Bronchial epithelial cell (primary cell): Measurements from ENCODE around the gene GPT2. TPM values are rescaled to one million over a fixed set of nuclear protein-coding genes. Genes with fewer than 3 reads are reported as not detected.

Experiments
- DNase-seq: peaks from one replicate; pipeline ENCODE4 v3.0.0-alpha.2; 2010; ENCODE audit warnings: low read depth
- FAIRE-seq: peaks from 2 replicates; lab custom pipeline; 2011; peaks lifted over from hg19 to GRCh38; lab: Jason Lieb, UNC
- H3K27me3 ChIP-seq: 2 replicates; pipeline ENCODE4 v1.5.1; 2011; ENCODE audit warnings: low read length; ENCODE audit not compliant: control insufficient read depth, insufficient read depth
- H3K36me3 ChIP-seq: 2 replicates; pipeline ENCODE4 v1.5.1; 2011; ENCODE audit warnings: low read length; ENCODE audit not compliant: control insufficient read depth, insufficient read depth
- H3K4me3 ChIP-seq: 2 replicates; pipeline ENCODE4 v1.5.1; 2011; ENCODE audit warnings: mild to moderate bottlenecking, low read depth, low read length, control low read depth
- total RNA-seq: library from RNA; depleted of rRNA; stranded (reverse); fragments of >200 nt; gene quantifications from 2 replicates; pipeline ENCODE4 v1.2.1, GENCODE V29; 2014
- TF ChIP-seq, protein P1 (sequence below): IDR thresholded peaks from 2 replicates; pipeline ENCODE4 v1.5.1; 2011; ENCODE audit warnings: mild to moderate bottlenecking, moderate library complexity, low read length, control low read depth, inconsistent platforms; ENCODE audit not compliant: insufficient read depth, severe bottlenecking

GPT2 gene
- total RNA-seq, 1 donor from 2014 or later = 41.3 TPM

DNA sequence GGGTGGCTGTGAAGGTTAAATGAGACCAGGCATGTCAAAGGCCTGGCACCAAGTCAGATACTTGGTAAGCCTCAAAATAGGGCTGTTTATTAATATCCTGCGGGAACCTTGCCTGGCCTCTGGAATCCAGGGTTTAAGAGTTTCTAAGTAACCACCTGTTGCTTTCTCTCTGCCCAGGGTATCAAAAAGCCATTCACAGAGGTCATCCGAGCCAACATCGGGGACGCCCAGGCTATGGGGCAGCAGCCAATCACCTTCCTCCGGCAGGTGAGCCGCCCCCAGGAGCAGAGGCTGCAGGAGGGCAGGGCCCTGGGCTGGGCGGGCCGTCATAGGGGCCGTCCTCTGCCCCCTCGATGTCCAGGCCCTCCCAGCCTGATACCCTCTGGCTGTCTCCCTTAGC is 13.3 kb downstream of the GPT2 start:
- Histone ChIP-seq H3K27me3 (no peaks in the 10 kb centered on the region), H3K4me3 (no peak overlapping the region), H3K36me3 (peaks cover 46% of the 10 kb centered on the region)
- FAIRE-seq (no peak), DNase-seq (no peak)
- TF ChIP-seq, protein P1, sequence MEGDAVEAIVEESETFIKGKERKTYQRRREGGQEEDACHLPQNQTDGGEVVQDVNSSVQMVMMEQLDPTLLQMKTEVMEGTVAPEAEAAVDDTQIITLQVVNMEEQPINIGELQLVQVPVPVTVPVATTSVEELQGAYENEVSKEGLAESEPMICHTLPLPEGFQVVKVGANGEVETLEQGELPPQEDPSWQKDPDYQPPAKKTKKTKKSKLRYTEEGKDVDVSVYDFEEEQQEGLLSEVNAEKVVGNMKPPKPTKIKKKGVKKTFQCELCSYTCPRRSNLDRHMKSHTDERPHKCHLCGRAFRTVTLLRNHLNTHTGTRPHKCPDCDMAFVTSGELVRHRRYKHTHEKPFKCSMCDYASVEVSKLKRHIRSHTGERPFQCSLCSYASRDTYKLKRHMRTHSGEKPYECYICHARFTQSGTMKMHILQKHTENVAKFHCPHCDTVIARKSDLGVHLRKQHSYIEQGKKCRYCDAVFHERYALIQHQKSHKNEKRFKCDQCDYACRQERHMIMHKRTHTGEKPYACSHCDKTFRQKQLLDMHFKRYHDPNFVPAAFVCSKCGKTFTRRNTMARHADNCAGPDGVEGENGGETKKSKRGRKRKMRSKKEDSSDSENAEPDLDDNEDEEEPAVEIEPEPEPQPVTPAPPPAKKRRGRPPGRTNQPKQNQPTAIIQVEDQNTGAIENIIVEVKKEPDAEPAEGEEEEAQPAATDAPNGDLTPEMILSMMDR = no peak

DNA sequence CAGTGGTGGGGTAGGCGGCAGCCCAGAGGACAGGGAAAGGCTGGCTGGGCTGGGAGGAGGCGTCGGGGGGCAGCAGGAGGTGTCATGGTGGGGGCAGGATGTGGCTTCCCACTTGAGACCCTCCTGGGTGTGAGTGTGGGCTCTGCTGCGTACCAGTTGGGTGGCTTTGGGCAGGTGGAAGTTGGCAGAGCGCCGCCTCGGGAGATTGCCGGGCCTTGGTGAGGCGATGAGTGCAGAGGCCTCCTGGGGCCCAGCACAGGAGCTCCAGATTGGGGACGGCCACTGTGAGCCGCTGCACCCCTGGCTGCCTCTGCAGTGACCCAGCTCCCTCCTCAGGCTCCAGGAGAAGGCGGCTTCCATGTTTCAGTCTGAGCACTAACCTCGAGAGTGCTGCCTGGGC is 13.8 kb downstream of the GPT2 start:
- Histone ChIP-seq H3K4me3 (no peak overlapping the region), H3K36me3 (peaks cover 46% of the 10 kb centered on the region), H3K27me3 (no peaks in the 10 kb centered on the region)
- DNase-seq (no peak), FAIRE-seq (no peak)
- TF ChIP-seq, protein P1 = no peak

DNA sequence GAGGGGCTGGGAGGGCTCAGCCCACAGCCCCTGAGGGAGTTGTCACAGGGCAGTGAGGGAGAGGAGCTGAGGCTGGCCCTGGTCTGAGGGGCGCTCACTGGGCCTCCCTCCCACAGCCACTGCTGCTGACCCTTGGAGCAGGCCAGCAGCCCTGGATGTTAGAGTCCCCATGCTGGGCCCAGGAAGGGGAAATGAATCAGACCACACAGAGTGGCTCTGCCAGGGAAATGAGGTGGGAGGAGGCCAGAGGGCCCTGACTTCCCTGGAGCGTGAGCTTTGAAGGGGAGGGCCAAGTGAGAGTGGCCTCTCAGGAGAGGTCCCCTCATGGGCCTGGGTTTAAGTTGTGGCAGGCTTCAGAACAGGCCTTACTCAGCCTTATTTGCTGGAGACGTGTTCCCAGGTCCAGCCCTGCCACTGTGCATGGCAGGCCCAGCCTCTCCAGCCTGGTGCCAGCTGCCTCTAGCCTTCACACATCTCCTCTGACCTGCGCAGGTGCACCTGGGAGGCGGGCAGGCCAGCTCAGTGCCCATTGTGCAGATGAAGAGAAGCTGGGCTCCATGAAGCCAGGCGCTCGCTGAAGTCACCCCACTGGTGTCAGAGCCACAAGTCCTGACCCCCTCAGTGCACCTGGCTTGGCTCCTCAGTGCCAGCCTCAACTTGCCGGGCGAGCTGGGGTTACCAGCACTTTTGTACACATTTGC is 15.4 kb downstream of the GPT2 start:
- TF ChIP-seq, protein P1 = no peak
- FAIRE-seq = no peak

DNA sequence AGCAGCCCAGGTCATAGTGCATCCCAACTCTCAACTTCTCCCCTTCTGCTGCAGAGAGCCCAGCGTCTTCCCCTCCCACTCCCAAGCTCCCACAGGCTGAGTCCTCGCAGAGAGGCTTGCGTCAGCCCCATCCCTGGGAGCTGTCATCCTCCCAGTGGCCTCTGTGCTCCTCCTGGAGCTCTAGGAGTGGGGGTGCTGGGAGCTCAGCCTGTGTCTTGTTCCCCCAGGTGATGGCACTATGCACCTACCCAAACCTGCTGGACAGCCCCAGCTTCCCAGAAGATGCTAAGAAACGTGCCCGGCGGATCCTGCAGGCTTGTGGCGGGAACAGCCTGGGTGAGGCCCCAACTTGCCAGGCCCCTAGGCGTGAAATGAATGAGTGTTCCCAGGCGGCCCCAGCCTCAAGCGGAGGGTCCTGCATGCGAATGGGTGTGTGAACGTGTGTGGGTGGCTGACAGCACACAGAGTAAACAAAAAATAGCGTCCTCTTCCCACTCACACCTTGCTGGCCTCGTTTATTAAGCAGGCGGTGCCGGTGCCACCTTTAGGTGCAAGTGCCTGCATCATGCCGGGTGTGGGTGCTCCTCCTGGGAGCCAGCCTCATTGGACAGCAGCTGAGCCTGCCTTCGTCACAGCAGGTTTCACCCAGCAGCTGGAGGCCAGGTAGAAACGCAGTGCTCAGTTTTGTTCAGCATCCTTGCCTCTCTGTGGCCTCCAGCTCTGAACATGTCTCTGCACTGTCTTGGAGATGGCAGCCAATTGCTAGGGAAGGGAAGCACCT is 16.5 kb downstream of the GPT2 start:
- Histone ChIP-seq H3K27me3 (no peaks in the 10 kb centered on the region), H3K36me3 (peaks cover 45% of the 10 kb centered on the region), H3K4me3 (no peak overlapping the region)
- TF ChIP-seq, protein P1 = no peak
- no peak for FAIRE-seq
- no peak for DNase-seq

More for the DNA sequence above, 15.4 kb downstream of the GPT2 start:
- H3K36me3 ChIP-seq = peaks cover 42% of the 10 kb centered on the region
- DNase-seq = no peak
- H3K27me3 ChIP-seq = no peaks in the 10 kb centered on the region
- no peak overlapping the region for H3K4me3 ChIP-seq

DNA sequence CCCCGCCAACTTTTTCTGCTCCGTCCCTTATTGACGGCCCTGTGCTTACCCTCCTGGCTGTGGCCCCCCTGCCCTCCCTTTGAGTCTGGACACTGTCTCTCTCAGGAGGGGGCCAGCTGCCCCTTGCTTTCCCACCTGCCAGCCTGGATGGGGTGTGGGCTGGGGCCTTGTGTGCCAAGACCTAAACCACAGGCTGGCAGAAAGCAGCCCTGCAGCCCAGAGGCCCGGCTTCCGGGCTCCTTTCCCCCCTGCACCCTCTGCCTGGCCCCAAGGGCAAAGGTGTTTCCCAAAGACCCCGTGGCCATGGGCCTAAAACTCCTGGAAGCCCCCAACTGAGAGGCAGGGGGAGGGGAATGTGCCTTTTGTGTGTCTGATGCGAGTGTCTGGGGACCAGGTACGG is 17.5 kb downstream of the GPT2 start:
- Histone ChIP-seq H3K27me3 (no peaks in the 10 kb centered on the region), H3K4me3 (no peak overlapping the region), H3K36me3 (peaks cover 46% of the 10 kb centered on the region)
- TF ChIP-seq, protein P1 = no peak
- DNase-seq (no peak), FAIRE-seq (no peak)
